HG02852 (cell line): ENCODE results near the gene CYP26B1.

Experiments
- ATAC-seq: cut with Tn5 transposase; IDR thresholded peaks from one replicate; pipeline ENCODE4 v1.9.1; 2021; ENCODE audit warnings: mild to moderate bottlenecking, moderate library complexity; ENCODE audit not compliant: unreplicated experiment

CYP26B1 gene

GRCh38 chr2:72147303-72147971 is at the start of gene CYP26B1:
CYP26B1 (minus strand) TSS chr2:72147862; CDS start chr2:72147834, 28 bp downstream.
- ATAC-seq, result no peak

- ATAC-seq, result no peak
Measured at GRCh38 chr2:72193723-72194122, 46.1 kb upstream of the CYP26B1 start.

GRCh38 chr2:72191441-72191840 is 43.8 kb upstream of the CYP26B1 start:
- ATAC-seq, result no peak

GRCh38 chr2:72185206-72185605 is 37.5 kb upstream of the CYP26B1 start:
- ATAC-seq, result no peak

- ATAC-seq, result no peak
Measured at GRCh38 chr2:72183466-72183865, 35.8 kb upstream of the CYP26B1 start.

GRCh38 chr2:72183016-72183415 is 35.4 kb upstream of the CYP26B1 start:
- ATAC-seq, result no peak

- no peak for ATAC-seq
Measured at GRCh38 chr2:72182547-72182946, 34.9 kb upstream of the CYP26B1 start.

- no peak for ATAC-seq
Measured at GRCh38 chr2:72181616-72182015, 34.0 kb upstream of the CYP26B1 start.

- no peak for ATAC-seq
Measured at GRCh38 chr2:72180351-72180750, 32.7 kb upstream of the CYP26B1 start.

- no peak for ATAC-seq
Measured at GRCh38 chr2:72178551-72178950, 30.9 kb upstream of the CYP26B1 start.

GRCh38 chr2:72176281-72176680 is 28.6 kb upstream of the CYP26B1 start:
- ATAC-seq, result no peak

GRCh38 chr2:72175636-72176035 is 28.0 kb upstream of the CYP26B1 start:
- no peak for ATAC-seq

GRCh38 chr2:72173640-72174321 is 26.1 kb upstream of the CYP26B1 start:
- no peak for ATAC-seq

- ATAC-seq, result no peak
Measured at GRCh38 chr2:72172478-72172877, 24.8 kb upstream of the CYP26B1 start.

GRCh38 chr2:72166279-72166678 is 18.6 kb upstream of the CYP26B1 start:
- no peak for ATAC-seq

GRCh38 chr2:72165792-72166191 is 18.1 kb upstream of the CYP26B1 start:
- ATAC-seq, result no peak

- ATAC-seq, result no peak
Measured at GRCh38 chr2:72162574-72162973, 14.9 kb upstream of the CYP26B1 start.

GRCh38 chr2:72159211-72159993 is 11.7 kb upstream of the CYP26B1 start:
- ATAC-seq, result no peak

GRCh38 chr2:72157871-72158771 is 10.5 kb upstream of the CYP26B1 start:
- ATAC-seq, result no peak

GRCh38 chr2:72156872-72157271 is 9.2 kb upstream of the CYP26B1 start:
- no peak for ATAC-seq

- ATAC-seq, result no peak
Measured at GRCh38 chr2:72155737-72156136, 8.1 kb upstream of the CYP26B1 start.
